Activated B cell treated with CpG ODN at 0.5 μM for 24 hours (primary cell): ENCODE measurements around the gene LLGL1. TPM values are rescaled to one million over a fixed set of nuclear protein-coding genes. Genes with fewer than 3 reads are reported as not detected.

ENCODE experiments used
- ATAC-seq: fragments of 200-7000 bp; cut with Tn5 transposase; one replicate; pipeline ENCODE4 v1.10.0; 2021; ENCODE audit warnings: low read depth, mild to moderate bottlenecking, moderate library complexity
- CTCF ChIA-PET: fragments of 350-600 bp; sonication (Branson Sonifier 250); formaldehyde crosslinking; loops from one replicate; lab custom pipeline; 2021; ENCODE audit warnings: antibody characterized with exemption; lab: Charles Lee
- POLR2A ChIA-PET: fragments of 350-600 bp; sonication (Branson Sonifier 250); formaldehyde crosslinking; loops from one replicate; lab custom pipeline; 2021; ENCODE audit warnings: antibody characterized with exemption; lab: Charles Lee
- DNase-seq: peaks from one replicate; pipeline ENCODE4 v3.0.0; 2022
- H3K27ac Mint-ChIP-seq: one replicate; pipeline ENCODE4 v1.8.0; 2020; ENCODE audit warnings: mixed read lengths
- H3K27me3 Mint-ChIP-seq: one replicate; pipeline ENCODE4 v1.8.0; 2021; ENCODE audit warnings: mixed read lengths
- H3K36me3 Mint-ChIP-seq: one replicate; pipeline ENCODE4 v1.8.0; 2021; ENCODE audit warnings: low read depth, mixed read lengths
- H3K4me1 Mint-ChIP-seq: one replicate; pipeline ENCODE4 v1.8.0; 2021; ENCODE audit warnings: mixed read lengths
- H3K4me3 Mint-ChIP-seq: one replicate; pipeline ENCODE4 v1.8.0; 2020; ENCODE audit warnings: mild to moderate bottlenecking, mixed read lengths
- H3K9me3 Mint-ChIP-seq: one replicate; pipeline ENCODE4 v1.8.0; 2020; ENCODE audit warnings: mixed read lengths
- CTCF ChIP-seq: fragments of 200-600 bp; IDR thresholded peaks from one replicate; pipeline ENCODE4 v1.8.0; 2022; ENCODE audit warnings: antibody characterized with exemption, mild to moderate bottlenecking
- intact Hi-C: fragments of 100-400 bp; cut with micrococcal nuclease; formaldehyde crosslinking; loops from one replicate; pipeline ENCODE4 v1.15.1; 2024
- total RNA-seq: library from RNA; stranded (reverse); gene quantifications from 2 replicates; pipeline ENCODE4 v1.2.3, GENCODE V29; 2022

Gene LLGL1
- total RNA-seq, 1 donor from 2014 or later, result 10.5 TPM

GRCh38 chr17:18270046-18270931 is 44.9 kb downstream of the LLGL1 start:
- intact Hi-C loops, result no loop called here
- H3K27ac Mint-ChIP-seq, result no peak overlapping the region

DNA sequence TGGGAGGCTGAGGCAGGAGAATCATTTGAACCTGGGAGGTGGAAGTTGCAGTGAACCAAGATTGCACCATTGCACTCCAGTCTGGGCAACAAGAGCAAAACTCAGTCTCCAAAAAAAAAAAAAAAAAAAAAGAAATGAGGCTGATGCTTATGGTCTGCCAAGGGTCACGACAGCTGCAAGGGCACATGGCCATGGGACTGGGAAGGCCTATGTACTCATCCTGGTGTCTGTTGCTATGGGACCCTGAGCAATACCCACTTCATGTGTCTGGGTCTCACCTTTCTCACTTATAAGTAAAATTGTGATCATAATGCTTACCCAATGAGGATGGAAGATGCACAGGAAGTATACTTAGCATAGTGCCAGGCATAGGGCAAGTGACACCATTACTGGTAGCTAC is 51.6 kb downstream of the LLGL1 start:
- ATAC-seq (no peak), DNase-seq (no peak)
- Mint-ChIP-seq H3K36me3 (peaks cover 67% of the 10 kb centered on the region), H3K9me3 (no peaks in the 10 kb centered on the region), H3K4me1 (no peaks in the 10 kb centered on the region), H3K27me3 (no peaks in the 10 kb centered on the region), H3K27ac (no peak overlapping the region), H3K4me3 (no peak overlapping the region)
- intact Hi-C loops, result no loop called here
- POLR2A ChIA-PET, result interaction anchor here (0.6 to 0.7 kb wide), 2 partner anchors 10 to 39 kb away, joined by 3 to 4 read pairs; no protein-coding TSS in a partner anchor
- CTCF ChIA-PET, result no interaction called here
- TF ChIP-seq CTCF, result no peak

More at GRCh38 chr17:18270046-18270931, 44.9 kb downstream of the LLGL1 start:
- ChIA-PET POLR2A (interaction anchor here (0.5 to 0.6 kb wide), 2 partner anchors 81 to 96 kb away, joined by 3 read pairs; no protein-coding TSS in a partner anchor), CTCF (no interaction called here)
- Mint-ChIP-seq H3K9me3 (no peaks in the 10 kb centered on the region), H3K27me3 (no peaks in the 10 kb centered on the region), H3K4me3 (no peak overlapping the region), H3K36me3 (peaks cover 22% of the 10 kb centered on the region), H3K4me1 (no peaks in the 10 kb centered on the region)
- no peak for TF ChIP-seq CTCF
- no peak for ATAC-seq
- DNase-seq, result no peak

- Mint-ChIP-seq H3K36me3 (peaks cover 74% of the 10 kb centered on the region), H3K9me3 (no peaks in the 10 kb centered on the region), H3K27me3 (no peaks in the 10 kb centered on the region), H3K27ac (no peak overlapping the region), H3K4me3 (no peak overlapping the region), H3K4me1 (no peaks in the 10 kb centered on the region)
- DNase-seq, result no peak
- ATAC-seq, result no peak
- no peak for TF ChIP-seq CTCF
- ChIA-PET POLR2A (interaction anchor here (0.7 kb wide), 1 partner anchor 139 kb away, joined by 3 read pairs; no protein-coding TSS in a partner anchor), CTCF (no interaction called here)
- intact Hi-C loops, result no loop called here
Observed at GRCh38 chr17:18278867-18279266, 53.4 kb downstream of the LLGL1 start.

DNA sequence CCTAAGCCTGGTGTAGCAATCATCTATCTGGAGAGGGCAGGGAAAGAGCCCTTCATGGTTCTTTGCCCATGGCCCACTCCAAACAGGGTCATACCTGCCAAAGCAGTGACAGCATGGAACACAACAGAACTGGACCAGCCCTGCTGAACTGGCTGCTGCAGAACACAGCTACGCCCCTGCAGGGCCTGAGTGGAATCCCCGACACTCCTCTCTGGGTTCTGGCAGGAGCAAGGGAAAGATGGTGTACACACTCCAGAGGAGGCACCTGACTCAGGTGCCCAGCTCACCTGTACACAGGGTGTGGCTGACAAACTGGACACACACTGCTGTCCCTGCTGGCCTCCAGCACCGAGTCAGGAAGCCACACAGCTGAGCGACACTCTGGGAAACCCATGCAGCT is 54.8 kb downstream of the LLGL1 start:
- CTCF ChIA-PET, result no interaction called here
- no peaks in the 10 kb centered on the region for H3K4me1 Mint-ChIP-seq
- H3K9me3 Mint-ChIP-seq, result no peaks in the 10 kb centered on the region
- intact Hi-C loops, result no loop called here
- ATAC-seq, result no peak
- no peak overlapping the region for H3K27ac Mint-ChIP-seq
- H3K36me3 Mint-ChIP-seq, result peaks cover 80% of the 10 kb centered on the region
- H3K4me3 Mint-ChIP-seq, result no peak overlapping the region
- TF ChIP-seq CTCF, result no peak
- POLR2A ChIA-PET, result no interaction called here
- DNase-seq, result no peak
- no peaks in the 10 kb centered on the region for H3K27me3 Mint-ChIP-seq

DNA sequence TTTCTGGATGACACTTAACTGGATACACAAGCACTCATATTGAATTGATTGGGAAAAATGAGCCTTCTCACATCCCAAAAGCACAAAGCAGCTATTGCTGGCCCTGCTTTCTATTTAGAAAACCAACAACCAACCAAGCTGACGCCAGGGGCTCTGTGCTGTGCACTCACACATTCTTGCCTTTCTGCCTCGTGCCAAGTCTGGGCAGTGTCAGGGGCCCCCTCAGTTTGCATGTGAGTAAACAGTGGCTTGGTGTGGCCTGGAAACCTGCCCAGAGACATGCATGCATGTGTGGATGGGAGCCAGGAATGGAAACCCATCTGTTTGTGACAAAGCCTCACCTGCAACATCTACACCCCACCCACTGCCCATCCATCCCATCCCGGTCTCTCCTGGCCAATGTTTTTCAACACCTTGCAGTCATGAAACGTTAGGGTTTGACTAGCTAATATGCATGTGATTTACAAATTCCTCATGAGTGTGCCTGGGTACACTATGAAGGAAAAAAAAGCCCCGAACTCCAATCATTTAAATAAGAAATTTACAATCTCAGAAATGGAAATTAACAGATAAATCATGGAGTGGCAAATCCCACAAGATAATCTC is 55.4 kb downstream of the LLGL1 start:
- POLR2A ChIA-PET, result no interaction called here
- Mint-ChIP-seq H3K36me3 (peaks cover 84% of the 10 kb centered on the region), H3K27me3 (no peaks in the 10 kb centered on the region), H3K9me3 (no peaks in the 10 kb centered on the region), H3K4me1 (no peaks in the 10 kb centered on the region), H3K4me3 (no peak overlapping the region), H3K27ac (no peak overlapping the region)
- no peak for ATAC-seq
- no peak for DNase-seq
- TF ChIP-seq CTCF, result no peak
- intact Hi-C loops, result no loop called here
- CTCF ChIA-PET, result no interaction called here
